IMR-90 (cell line): ENCODE data around the gene FBRS. TPM values are rescaled to one million over a fixed set of nuclear protein-coding genes. Genes with fewer than 3 reads are reported as not detected.
A peak's percentile ranks its signal among the peaks of the same experiment; 100 is the strongest.

Experiments
- ATAC-seq: fragments of 200-7000 bp; cut with Tn5 transposase; 2 replicates; pipeline ENCODE4 v1.9.1; 2020; ENCODE audit warnings: low read depth, mild to moderate bottlenecking, moderate library complexity
- BruUV-seq: library from RNA; stranded (reverse); fragments of 400-500 nt; replicated peaks from 2 replicates; lab custom pipeline; 2021; lab: Mats Ljungman, UMichigan
- CTCF ChIA-PET: fragments of 300-600 bp; formaldehyde crosslinking; extraction: SDS; loops from one replicate; lab custom pipeline; 2021; ENCODE audit warnings: antibody characterized with exemption; lab: Yijun Ruan, JAX
- POLR2A ChIA-PET: fragments of 300-600 bp; sonication (Branson Sonifier 250); formaldehyde crosslinking; loops from one replicate; lab custom pipeline; 2022; ENCODE audit warnings: antibody characterized with exemption; ENCODE audit not compliant: unreplicated experiment; lab: Charles Lee
- DNase-seq: peaks from one replicate; pipeline ENCODE4 v3.0.0; 2013
- H2AFZ ChIP-seq: replicated peaks from 2 replicates; pipeline ENCODE3; 2013; ENCODE audit warnings: low read length, mild to moderate bottlenecking; ENCODE audit not compliant: poor library complexity
- H2AK5ac ChIP-seq: 2 replicates; pipeline ENCODE4 v1.6.1; 2013; ENCODE audit warnings: low read depth, low read length, inconsistent platforms
- H2AK9ac ChIP-seq: replicated peaks from 2 replicates; pipeline ENCODE3; 2013; ENCODE audit warnings: mild to moderate bottlenecking, low read depth, low read length, moderate library complexity; ENCODE audit not compliant: poor library complexity
- H2BK120ac ChIP-seq: 2 replicates; pipeline ENCODE4 v1.6.1; 2013; ENCODE audit warnings: low read depth, low read length, inconsistent platforms
- H2BK15ac ChIP-seq: 3 replicates; pipeline ENCODE4 v1.6.1; 2013; ENCODE audit warnings: low read depth, low read length, inconsistent platforms
- H2BK20ac ChIP-seq: 2 replicates; pipeline ENCODE4 v1.6.1; 2013; ENCODE audit warnings: low read depth, mild to moderate bottlenecking, inconsistent platforms, low read length, moderate library complexity
- H2BK5ac ChIP-seq: 2 replicates; pipeline ENCODE4 v1.6.1; 2013; ENCODE audit warnings: mild to moderate bottlenecking, low read depth, low read length, inconsistent platforms; ENCODE audit not compliant: poor library complexity, severe bottlenecking
- H3K14ac ChIP-seq: replicated peaks from 2 replicates; pipeline ENCODE4 v1.6.1; 2013; ENCODE audit warnings: low read depth, low read length, inconsistent platforms
- H3K18ac ChIP-seq: 2 replicates; pipeline ENCODE4 v1.6.1; 2013; ENCODE audit warnings: low read depth, low read length, control low read depth
- H3K23ac ChIP-seq: 2 replicates; pipeline ENCODE4 v1.6.1; 2013; ENCODE audit warnings: low read depth, low read length, inconsistent platforms
- H3K27ac ChIP-seq: 2 replicates; pipeline ENCODE4 v1.5.1; 2013; ENCODE audit warnings: mild to moderate bottlenecking, control low read depth, low read length; ENCODE audit not compliant: insufficient read depth
- H3K27me3 ChIP-seq: 2 replicates; pipeline ENCODE4 v1.6.1; 2013; ENCODE audit warnings: low read length; ENCODE audit not compliant: control insufficient read depth, insufficient read depth
- H3K36me3 ChIP-seq: 2 replicates; pipeline ENCODE4 v1.6.1; 2013; ENCODE audit warnings: low read length, mixed read lengths; ENCODE audit not compliant: control insufficient read depth, insufficient read depth
- H3K4ac ChIP-seq: 2 replicates; pipeline ENCODE4 v1.6.1; 2013; ENCODE audit warnings: low read depth, low read length, inconsistent platforms
- H3K4me1 ChIP-seq: 2 replicates; pipeline ENCODE4 v1.6.1; 2013; ENCODE audit warnings: low read length, mixed read lengths; ENCODE audit not compliant: control insufficient read depth, insufficient read depth
- H3K4me2 ChIP-seq: 2 replicates; pipeline ENCODE4 v1.6.1; 2013; ENCODE audit warnings: low read depth, mild to moderate bottlenecking, control low read depth, low read length, moderate library complexity
- H3K4me3 ChIP-seq: 2 replicates; pipeline ENCODE4 v1.5.1; 2013; ENCODE audit warnings: low read depth, mild to moderate bottlenecking, control low read depth, low read length, moderate library complexity; ENCODE audit not compliant: insufficient read depth
- H3K56ac ChIP-seq: 2 replicates; pipeline ENCODE4 v1.6.1; 2013; ENCODE audit warnings: low read length, inconsistent platforms; ENCODE audit not compliant: insufficient read depth; ENCODE audit errors: extremely low read depth
- H3K79me1 ChIP-seq, 2 experiments: 2 replicates each; pipeline ENCODE4 v1.6.1; 2013; ENCODE audit warnings: low read length in 2 of 2, inconsistent platforms in 1 of 2, low read depth in 1 of 2
- H3K9ac ChIP-seq: 2 replicates; pipeline ENCODE4 v1.6.1; 2013; ENCODE audit warnings: low read depth, low read length, control low read depth
- H3K9me1 ChIP-seq: 2 replicates; pipeline ENCODE4 v1.6.1; 2013; ENCODE audit warnings: low read length, inconsistent platforms; ENCODE audit not compliant: insufficient read depth
- H3K9me3 ChIP-seq: 2 replicates; pipeline ENCODE4 v1.6.1; 2013; ENCODE audit warnings: low read length; ENCODE audit not compliant: control insufficient read depth, insufficient read depth
- H4K20me1 ChIP-seq: 2 replicates; pipeline ENCODE4 v1.6.1; 2013; ENCODE audit warnings: low read length, inconsistent platforms; ENCODE audit not compliant: insufficient read depth
- H4K5ac ChIP-seq: 2 replicates; pipeline ENCODE4 v1.6.1; 2013; ENCODE audit warnings: mild to moderate bottlenecking, low read depth, low read length, control low read depth
- H4K8ac ChIP-seq, 2 experiments: 2 replicates each; pipeline ENCODE4 v1.6.1; 2013; ENCODE audit warnings: low read depth in 2 of 2, low read length in 2 of 2, control low read depth in 1 of 2, inconsistent platforms in 1 of 2
- H4K91ac ChIP-seq: 2 replicates; pipeline ENCODE4 v1.6.1; 2013; ENCODE audit warnings: low read depth, low read length, inconsistent platforms; ENCODE audit not compliant: insufficient read depth
- BHLHE40 ChIP-seq: fragments of 150-350 bp; IDR thresholded peaks from 2 replicates; pipeline ENCODE4 v1.6.1; 2016; ENCODE audit warnings: mild to moderate bottlenecking, low read depth, low read length
- FOS ChIP-seq: fragments of 150-350 bp; IDR thresholded peaks from 2 replicates; pipeline ENCODE4 v1.6.1; 2016; ENCODE audit warnings: low read depth, low read length
- POLR2A ChIP-seq: IDR thresholded peaks from 2 replicates; pipeline ENCODE4 v1.6.1; 2012; ENCODE audit warnings: mild to moderate bottlenecking, low read depth, low read length
- WGBS, 2 experiments: methylation state at CpG; one replicate each; pipeline versions ENCODE4 v1.1.5 to v1.1.7; 2013; ENCODE audit warnings: missing lambda C conversion rate in 2 of 2; ENCODE audit not compliant: insufficient read length in 1 of 2; ENCODE audit errors: extremely low coverage in 2 of 2; 5-methylcytosine and 5-hydroxymethylcytosine counted together
- dilution Hi-C: fragments of 300-500 bp; cut with HindIII; formaldehyde crosslinking; loops from one replicate; pipeline ENCODE4 v1.14.3; 2018; ENCODE audit warnings: low sequenced_read_pairs; ENCODE audit not compliant: unreplicated experiment
- in situ Hi-C: fragments of 300-500 bp; cut with MboI; formaldehyde crosslinking; loops from 3 replicates; pipeline ENCODE4 v1.14.3; 2019; ENCODE audit warnings: low sequenced_read_pairs, inconsistent platforms, mixed read lengths
- intact Hi-C: fragments of 100-400 bp; cut with micrococcal nuclease; formaldehyde crosslinking; loops from 2 replicates; pipeline ENCODE4 v1.10.0; 2022
- polyA plus RNA-seq, 3 experiments: library from polyadenylated mRNA; depleted of rRNA; stranded (reverse); fragments of >200 nt; gene quantifications; 2 replicates each; pipeline ENCODE4 v1.2.3, GENCODE V29; 2012; ENCODE audit warnings: low replicate concordance in 1 of 3
- total RNA-seq: library from RNA; depleted of rRNA; stranded (reverse); fragments of >200 nt; gene quantifications from 2 replicates; pipeline ENCODE4 v1.2.3, GENCODE V29; 2012

Gene FBRS
- total and polyA plus RNA-seq, 2 of the 4 experiments (the other 2 are of a cell fraction), result 2.0 to 22.4 TPM

DNA sequence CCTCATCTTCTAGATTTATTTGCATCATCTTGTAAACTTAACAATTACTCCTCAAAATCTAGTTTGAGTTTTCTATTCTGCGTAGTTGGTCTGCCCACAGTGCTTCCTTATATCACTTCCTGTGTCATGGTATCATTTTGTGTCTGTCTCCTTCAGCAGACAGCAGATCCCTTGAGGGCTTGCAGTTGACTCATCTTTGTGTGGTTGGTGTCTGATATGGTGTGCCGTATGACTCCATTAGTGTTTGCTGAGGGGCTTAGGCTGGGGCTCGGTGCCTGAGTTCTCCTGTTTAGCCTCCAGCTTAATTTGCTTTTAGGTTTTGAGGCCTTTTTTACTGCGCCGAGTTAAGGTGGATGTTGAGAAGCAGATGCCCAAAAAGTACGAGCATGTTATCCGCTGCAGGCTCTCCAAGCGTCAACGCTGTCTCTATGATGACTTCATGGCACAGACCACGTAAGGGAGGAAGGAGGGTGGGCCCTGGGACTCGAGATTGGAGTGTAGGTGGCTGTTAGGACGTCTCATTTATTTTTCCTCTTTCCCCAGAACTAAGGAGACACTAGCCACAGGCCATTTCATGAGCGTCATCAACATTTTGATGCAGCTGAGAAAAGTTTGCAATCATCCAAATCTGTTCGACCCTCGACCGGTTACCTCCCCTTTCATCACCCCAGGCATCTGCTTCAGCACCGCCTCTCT lies 57.7 kb downstream of the FBRS start:
- ATAC-seq (no peak), DNase-seq (peak; percentile 36)
- Histone ChIP-seq H2BK20ac (no peak overlapping the region), H4K8ac (no peak overlapping the region), H2BK15ac (no peak overlapping the region), H3K18ac (no peak overlapping the region), H3K9me3 (no peaks in the 10 kb centered on the region), H3K9ac (no peak overlapping the region), H2BK5ac (no peak overlapping the region), H3K79me1 (peaks cover 32 to 57% of the 10 kb centered on the region in 2 experiments), H4K5ac (no peak overlapping the region), H3K27me3 (no peaks in the 10 kb centered on the region), H3K14ac (no peak overlapping the region), H2AK9ac (peak overlapping the region; percentile 16), H4K91ac (no peak overlapping the region), H3K4ac (no peak overlapping the region), H2BK120ac (no peak overlapping the region), H3K56ac (no peak overlapping the region), H4K20me1 (peaks cover 14% of the 10 kb centered on the region), H3K27ac (no peak overlapping the region), H2AFZ (no peak overlapping the region), H3K23ac (no peak overlapping the region), H3K4me3 (no peak overlapping the region), H2AK5ac (no peak overlapping the region), H3K4me2 (no peak overlapping the region), H3K36me3 (peaks cover 66% of the 10 kb centered on the region), H3K4me1 (peaks cover 5% of the 10 kb centered on the region; the same call in 1 of the 2 replicates), H3K9me1 (peaks cover 7% of the 10 kb centered on the region; the same call in 1 of the 2 replicates)
- no TSS peak for BruUV-seq
- intact Hi-C loops, result no loop called here
- no CpG with 5 or more reads among the region's 17 CpGs for WGBS, 2 experiments
- ChIA-PET CTCF (no interaction called here), POLR2A (no interaction called here)
- no peak for TF ChIP-seq BHLHE40
- no peak for TF ChIP-seq POLR2A
- TF ChIP-seq FOS, result no peak
- in situ Hi-C loops, result no loop called here
- dilution Hi-C loops, result no loop called here
